ENCODE data around the gene LTBP2. TPM values are rescaled to one million over a fixed set of nuclear protein-coding genes. Genes with fewer than 3 reads are reported as not detected.

Gene LTBP2
- total and polyA plus RNA-seq, 2 of the 13 experiments (the other 11 are each of a cell fraction or from before 2014, with no cell fraction given): 0.20 to 0.41 TPM

DNA sequence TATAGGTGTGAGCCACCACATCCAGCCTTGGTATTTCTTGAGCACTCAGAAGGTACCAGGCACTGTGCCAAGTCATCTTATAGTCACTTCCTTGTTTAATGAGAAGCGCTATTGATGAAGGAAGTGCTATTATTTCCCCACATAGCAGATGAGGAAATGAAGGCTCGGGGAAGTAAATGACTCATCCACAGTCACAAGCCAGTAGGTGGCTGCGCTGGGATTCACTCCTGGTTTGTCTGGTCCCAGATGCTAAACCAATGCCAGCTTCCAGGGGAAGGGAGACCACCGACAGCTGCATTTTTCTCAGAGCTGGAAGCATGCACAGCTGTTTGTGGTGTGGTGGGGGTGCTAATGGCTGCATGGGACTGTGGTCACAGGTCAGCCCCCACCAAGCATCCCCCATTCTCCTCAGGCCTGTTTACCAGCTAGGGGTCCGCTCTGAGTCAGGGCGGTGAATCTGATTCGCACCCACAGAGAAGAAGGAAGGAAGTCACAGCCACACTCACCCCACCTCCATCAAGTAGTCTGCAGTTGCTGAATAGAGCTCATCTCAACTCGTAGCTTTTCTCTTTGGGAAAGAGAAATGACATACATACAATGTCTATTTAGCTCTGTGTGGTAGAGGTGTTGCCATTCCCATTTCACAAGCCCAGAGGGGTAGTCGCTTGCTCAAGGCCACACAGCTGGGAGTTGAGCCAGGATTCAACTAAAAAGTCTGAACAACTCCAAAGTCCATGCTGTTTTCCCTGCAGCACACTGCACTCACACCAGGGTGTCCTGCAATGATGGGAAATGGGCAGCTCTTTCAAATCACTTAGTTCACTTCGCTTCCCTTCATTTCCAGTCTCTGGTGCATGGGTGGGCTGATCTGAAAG lies 6.3 kb upstream of the LTBP2 start (continued):
- TF ChIP-seq, protein P1, sequence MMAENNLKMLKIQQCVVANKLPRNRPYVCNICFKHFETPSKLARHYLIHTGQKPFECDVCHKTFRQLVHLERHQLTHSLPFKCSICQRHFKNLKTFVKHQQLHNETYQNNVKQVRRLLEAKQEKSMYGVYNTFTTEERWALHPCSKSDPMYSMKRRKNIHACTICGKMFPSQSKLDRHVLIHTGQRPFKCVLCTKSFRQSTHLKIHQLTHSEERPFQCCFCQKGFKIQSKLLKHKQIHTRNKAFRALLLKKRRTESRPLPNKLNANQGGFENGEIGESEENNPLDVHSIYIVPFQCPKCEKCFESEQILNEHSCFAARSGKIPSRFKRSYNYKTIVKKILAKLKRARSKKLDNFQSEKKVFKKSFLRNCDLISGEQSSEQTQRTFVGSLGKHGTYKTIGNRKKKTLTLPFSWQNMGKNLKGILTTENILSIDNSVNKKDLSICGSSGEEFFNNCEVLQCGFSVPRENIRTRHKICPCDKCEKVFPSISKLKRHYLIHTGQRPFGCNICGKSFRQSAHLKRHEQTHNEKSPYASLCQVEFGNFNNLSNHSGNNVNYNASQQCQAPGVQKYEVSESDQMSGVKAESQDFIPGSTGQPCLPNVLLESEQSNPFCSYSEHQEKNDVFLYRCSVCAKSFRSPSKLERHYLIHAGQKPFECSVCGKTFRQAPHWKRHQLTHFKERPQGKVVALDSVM (CRISPR knock-in tag; IDR thresholded peaks at IDR 0.05): no peak
- TF ChIP-seq, protein P2, sequence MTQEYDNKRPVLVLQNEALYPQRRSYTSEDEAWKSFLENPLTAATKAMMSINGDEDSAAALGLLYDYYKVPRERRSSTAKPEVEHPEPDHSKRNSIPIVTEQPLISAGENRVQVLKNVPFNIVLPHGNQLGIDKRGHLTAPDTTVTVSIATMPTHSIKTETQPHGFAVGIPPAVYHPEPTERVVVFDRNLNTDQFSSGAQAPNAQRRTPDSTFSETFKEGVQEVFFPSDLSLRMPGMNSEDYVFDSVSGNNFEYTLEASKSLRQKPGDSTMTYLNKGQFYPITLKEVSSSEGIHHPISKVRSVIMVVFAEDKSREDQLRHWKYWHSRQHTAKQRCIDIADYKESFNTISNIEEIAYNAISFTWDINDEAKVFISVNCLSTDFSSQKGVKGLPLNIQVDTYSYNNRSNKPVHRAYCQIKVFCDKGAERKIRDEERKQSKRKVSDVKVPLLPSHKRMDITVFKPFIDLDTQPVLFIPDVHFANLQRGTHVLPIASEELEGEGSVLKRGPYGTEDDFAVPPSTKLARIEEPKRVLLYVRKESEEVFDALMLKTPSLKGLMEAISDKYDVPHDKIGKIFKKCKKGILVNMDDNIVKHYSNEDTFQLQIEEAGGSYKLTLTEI (CRISPR knock-in tag; conservative IDR thresholded peaks at IDR 0.05): no peak
- peak; percentile 39; the same call in 1 of the 2 replicates for TF ChIP-seq ZFY (CRISPR knock-in tag; IDR thresholded peaks at IDR 0.05)
- TF ChIP-seq ZNF530 (CRISPR knock-in tag; IDR thresholded peaks at IDR 0.05; ENCODE audit: low read depth): no peak
- no peak; the same call in 1 of the 2 replicates for TF ChIP-seq CBFB (CRISPR knock-in tag; IDR thresholded peaks at IDR 0.05)
- TF ChIP-seq, protein P3, sequence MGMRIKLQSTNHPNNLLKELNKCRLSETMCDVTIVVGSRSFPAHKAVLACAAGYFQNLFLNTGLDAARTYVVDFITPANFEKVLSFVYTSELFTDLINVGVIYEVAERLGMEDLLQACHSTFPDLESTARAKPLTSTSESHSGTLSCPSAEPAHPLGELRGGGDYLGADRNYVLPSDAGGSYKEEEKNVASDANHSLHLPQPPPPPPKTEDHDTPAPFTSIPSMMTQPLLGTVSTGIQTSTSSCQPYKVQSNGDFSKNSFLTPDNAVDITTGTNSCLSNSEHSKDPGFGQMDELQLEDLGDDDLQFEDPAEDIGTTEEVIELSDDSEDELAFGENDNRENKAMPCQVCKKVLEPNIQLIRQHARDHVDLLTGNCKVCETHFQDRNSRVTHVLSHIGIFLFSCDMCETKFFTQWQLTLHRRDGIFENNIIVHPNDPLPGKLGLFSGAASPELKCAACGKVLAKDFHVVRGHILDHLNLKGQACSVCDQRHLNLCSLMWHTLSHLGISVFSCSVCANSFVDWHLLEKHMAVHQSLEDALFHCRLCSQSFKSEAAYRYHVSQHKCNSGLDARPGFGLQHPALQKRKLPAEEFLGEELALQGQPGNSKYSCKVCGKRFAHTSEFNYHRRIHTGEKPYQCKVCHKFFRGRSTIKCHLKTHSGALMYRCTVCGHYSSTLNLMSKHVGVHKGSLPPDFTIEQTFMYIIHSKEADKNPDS (CRISPR knock-in tag; IDR thresholded peaks at IDR 0.05): no peak
- no peak for TF ChIP-seq ZNF326 (CRISPR knock-in tag; IDR thresholded peaks at IDR 0.05; ENCODE audit: borderline replicate concordance)
- TF ChIP-seq, protein P4, sequence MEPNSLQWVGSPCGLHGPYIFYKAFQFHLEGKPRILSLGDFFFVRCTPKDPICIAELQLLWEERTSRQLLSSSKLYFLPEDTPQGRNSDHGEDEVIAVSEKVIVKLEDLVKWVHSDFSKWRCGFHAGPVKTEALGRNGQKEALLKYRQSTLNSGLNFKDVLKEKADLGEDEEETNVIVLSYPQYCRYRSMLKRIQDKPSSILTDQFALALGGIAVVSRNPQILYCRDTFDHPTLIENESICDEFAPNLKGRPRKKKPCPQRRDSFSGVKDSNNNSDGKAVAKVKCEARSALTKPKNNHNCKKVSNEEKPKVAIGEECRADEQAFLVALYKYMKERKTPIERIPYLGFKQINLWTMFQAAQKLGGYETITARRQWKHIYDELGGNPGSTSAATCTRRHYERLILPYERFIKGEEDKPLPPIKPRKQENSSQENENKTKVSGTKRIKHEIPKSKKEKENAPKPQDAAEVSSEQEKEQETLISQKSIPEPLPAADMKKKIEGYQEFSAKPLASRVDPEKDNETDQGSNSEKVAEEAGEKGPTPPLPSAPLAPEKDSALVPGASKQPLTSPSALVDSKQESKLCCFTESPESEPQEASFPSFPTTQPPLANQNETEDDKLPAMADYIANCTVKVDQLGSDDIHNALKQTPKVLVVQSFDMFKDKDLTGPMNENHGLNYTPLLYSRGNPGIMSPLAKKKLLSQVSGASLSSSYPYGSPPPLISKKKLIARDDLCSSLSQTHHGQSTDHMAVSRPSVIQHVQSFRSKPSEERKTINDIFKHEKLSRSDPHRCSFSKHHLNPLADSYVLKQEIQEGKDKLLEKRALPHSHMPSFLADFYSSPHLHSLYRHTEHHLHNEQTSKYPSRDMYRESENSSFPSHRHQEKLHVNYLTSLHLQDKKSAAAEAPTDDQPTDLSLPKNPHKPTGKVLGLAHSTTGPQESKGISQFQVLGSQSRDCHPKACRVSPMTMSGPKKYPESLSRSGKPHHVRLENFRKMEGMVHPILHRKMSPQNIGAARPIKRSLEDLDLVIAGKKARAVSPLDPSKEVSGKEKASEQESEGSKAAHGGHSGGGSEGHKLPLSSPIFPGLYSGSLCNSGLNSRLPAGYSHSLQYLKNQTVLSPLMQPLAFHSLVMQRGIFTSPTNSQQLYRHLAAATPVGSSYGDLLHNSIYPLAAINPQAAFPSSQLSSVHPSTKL (CRISPR knock-in tag; IDR thresholded peaks at IDR 0.05): peak; percentile 68
- TF ChIP-seq, protein P5, sequence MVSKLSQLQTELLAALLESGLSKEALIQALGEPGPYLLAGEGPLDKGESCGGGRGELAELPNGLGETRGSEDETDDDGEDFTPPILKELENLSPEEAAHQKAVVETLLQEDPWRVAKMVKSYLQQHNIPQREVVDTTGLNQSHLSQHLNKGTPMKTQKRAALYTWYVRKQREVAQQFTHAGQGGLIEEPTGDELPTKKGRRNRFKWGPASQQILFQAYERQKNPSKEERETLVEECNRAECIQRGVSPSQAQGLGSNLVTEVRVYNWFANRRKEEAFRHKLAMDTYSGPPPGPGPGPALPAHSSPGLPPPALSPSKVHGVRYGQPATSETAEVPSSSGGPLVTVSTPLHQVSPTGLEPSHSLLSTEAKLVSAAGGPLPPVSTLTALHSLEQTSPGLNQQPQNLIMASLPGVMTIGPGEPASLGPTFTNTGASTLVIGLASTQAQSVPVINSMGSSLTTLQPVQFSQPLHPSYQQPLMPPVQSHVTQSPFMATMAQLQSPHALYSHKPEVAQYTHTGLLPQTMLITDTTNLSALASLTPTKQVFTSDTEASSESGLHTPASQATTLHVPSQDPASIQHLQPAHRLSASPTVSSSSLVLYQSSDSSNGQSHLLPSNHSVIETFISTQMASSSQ (IDR thresholded peaks at IDR 0.05; ENCODE audit: low read depth): no peak
- TF ChIP-seq, protein P5 (CRISPR knock-in tag; IDR thresholded peaks at IDR 0.05; ENCODE audit: borderline replicate concordance): 0 out of 2 replicates have a peak, but pooled peaks have one; percentile 23
- no peak for TF ChIP-seq ZNF724P (CRISPR knock-in tag; IDR thresholded peaks at IDR 0.05; ENCODE audit: borderline replicate concordance)
- TF ChIP-seq ZNF124 (CRISPR knock-in tag; IDR thresholded peaks at IDR 0.05): no peak
- no peak for TF ChIP-seq ZNF788 (CRISPR knock-in tag; IDR thresholded peaks at IDR 0.05; ENCODE audit: borderline replicate concordance)
- no peak for TF ChIP-seq ZNF430 (CRISPR knock-in tag; IDR thresholded peaks at IDR 0.05)

Data from HepG2 (cell line).